IPS-NIHi7 (cell line): ENCODE results near the gene CACNA1I.
A peak's percentile ranks its signal among the peaks of the same experiment; 100 is the strongest.

Experiments used
- DNase-seq: peaks from one replicate; pipeline ENCODE4 v3.0.0; 2012; ENCODE audit warnings: mixed read lengths; ENCODE audit errors: extremely low spot score

CACNA1I gene

DNA sequence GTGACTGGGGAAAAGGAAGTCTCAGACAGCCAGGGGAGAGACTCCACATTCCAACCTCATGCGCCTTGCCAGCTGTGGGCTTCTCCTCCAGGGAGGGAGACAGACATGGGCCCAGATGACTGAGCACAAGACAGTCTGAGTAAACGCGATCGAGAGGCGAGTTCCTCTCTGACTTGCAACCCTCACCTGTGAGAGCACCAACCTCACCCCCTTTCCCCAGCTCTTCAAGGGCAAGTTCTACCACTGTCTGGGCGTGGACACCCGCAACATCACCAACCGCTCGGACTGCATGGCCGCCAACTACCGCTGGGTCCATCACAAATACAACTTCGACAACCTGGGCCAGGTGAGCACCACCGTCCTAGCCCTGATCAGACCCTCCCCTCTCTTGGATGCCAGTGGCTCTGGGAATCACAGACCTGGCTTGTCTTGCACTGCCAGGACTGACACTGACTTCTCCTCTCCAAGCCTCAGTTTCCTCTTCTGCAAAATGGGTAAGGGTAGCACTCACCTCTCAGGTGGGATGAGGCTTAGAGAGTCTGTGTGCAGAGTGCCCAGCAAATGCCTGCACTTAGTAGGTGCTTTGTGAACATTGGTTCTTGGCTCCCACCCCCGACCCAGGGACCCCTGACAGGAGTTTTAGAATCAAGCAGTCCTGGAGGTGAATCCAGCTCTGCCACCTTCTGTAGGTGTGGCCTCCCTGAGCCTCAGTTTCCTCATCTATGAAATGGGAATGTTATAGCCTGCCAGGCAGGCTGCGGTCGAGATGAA is 95.3 kb downstream of the CACNA1I start:
- no peak for DNase-seq

DNA sequence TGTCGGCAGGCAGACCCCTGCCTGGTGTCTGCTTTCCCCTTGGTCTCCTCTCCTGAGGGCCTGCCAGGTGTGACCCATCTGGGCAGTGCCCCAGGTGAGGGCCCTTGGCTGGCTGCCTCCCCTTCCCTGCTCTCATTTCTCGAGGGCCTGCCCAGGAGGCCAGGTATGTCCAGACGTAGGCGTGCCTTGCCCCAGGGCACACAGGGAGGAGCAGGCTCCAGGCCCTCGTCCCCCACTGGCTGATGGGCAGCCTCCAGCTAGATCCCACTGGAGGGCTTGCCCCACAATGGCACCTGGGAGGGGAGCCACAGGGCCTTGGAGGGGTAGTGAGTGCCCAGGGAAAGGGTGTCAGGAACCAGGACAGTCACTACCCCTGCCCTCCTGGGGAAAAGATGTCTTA is 95.9 kb downstream of the CACNA1I start:
- DNase-seq = no peak

DNA sequence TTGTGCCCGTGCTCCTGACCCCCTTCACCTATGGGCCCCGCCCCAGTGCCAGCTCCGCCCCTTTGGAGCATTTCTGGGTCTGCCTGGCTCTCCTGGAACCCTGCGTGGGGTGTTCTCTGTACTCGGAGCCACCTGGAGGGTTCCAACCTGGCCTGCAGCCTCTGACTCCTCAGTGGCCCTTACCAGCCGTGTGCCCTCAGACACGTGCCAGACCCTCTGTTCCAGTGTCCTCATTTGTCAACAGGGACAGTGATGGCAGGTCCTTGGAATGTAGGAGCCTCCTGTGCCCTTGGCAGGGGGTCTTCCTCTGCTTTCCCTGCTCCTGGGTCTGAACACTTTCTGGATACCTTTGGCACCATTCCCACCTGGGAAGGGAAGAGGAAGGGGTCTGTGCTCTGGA is 96.4 kb downstream of the CACNA1I start:
- DNase-seq = peak; percentile 24

DNA sequence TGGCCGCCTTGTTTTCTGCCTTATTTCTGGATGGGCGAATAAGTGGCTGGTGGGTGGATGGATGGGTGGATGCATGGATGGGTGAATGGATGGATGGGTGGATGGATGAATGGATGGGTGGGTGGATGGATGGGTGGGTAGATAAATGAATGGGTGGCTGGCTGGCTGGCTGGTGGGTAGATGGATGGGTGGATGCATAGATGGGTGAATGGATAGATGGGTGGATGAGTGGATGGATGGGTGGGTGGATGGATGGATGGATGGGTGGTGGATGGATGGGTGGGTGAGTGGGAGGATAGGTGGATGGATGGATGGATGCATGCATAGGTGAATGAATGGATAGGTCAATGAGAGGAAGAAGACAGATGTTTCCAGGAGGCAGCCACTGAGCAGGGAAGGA is 98.9 kb downstream of the CACNA1I start:
- DNase-seq = no peak

DNA sequence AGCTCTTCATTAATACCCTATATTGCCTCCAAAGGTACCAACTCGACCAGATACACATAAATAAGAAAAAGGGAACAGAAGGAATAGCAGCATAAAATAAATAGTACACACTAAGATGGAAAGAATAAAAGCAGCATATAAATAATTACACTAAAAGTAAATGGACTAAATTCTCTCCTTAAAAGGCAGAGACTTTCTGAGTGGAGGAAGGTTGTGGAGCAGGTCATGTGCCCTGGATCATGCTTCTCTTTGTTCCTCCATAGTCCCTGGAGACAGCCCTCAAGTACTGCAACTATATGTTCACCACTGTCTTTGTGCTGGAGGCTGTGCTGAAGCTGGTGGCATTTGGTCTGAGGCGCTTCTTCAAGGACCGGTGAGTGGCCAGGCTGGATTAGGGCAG is 101.4 kb downstream of the CACNA1I start:
- DNase-seq = no peak

DNA sequence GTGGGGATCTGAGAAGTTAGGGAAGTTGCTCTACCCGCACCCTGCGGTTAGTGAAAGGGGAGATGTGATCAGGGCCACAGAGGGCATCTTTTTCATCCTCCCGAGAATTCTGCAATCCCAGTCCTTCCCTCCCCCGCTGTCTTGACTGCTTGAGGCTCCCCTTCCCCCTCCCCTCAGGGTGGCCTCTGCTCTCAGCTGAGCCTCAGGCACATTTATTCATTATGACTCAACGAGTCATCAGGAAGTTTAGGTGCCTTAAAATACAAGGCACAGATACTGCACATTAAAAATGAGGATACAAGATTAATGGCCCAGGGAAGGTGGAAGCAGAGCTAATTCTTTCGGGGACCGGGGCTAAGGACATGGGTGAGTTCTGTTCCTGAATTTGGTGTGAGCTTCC is 104.0 kb downstream of the CACNA1I start:
- DNase-seq = no peak

DNA sequence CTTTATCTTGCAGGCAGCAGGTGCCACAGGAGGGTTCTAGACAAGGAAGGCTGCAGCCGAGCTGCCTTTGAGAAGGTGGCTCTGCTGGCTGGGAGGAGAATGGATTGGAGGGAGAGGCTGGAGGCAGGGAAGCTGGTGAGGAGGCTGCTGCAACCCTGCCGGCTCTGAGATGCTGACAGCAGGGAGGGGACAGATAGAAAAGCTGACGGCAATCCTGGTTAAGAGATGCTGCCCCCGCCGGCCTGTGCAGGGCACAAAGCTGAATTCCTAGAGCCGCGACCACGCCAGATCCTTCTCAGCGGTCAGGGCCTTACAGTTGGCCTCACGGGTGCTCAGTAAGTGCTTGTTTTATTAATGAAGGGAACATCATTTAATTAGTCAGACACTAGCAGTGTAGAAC is 105.4 kb downstream of the CACNA1I start:
- DNase-seq = no peak

DNA sequence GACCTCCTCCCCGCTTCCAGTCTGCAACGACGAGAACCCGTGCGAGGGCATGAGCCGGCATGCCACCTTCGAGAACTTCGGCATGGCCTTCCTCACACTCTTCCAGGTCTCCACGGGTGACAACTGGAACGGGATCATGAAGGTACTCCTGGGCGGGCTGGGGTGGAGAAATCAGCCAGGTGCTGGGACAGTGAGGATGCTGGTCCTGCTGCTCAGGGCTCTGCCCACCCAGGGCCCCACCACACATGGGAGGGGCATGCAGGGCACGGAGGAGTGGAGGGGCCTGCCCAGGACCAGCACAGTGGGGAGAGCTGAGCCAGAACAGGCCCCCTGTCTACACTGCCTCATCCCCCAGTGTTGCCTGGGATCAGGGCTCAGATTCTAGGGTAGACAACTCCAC is 107.4 kb downstream of the CACNA1I start:
- no peak for DNase-seq

DNA sequence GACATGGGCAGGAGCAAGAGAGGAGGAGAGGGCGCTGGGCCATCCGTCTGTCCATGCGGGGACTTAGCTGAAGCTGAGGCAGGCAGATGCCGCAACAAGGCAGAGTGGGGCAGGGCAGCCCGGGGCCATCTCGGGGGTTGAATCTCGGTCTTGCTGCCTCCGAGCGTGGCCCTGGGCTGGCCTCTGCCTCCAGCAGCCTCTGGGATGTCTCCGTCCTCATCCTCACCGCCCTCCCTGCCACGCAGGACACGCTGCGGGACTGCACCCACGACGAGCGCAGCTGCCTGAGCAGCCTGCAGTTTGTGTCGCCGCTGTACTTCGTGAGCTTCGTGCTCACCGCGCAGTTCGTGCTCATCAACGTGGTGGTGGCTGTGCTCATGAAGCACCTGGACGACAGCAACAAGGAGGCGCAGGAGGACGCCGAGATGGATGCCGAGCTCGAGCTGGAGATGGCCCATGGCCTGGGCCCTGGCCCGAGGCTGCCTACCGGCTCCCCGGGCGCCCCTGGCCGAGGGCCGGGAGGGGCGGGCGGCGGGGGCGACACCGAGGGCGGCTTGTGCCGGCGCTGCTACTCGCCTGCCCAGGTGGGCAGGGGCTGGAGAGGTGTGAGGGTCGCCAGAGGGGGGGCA is 108.4 kb downstream of the CACNA1I start:
- no peak for DNase-seq

DNA sequence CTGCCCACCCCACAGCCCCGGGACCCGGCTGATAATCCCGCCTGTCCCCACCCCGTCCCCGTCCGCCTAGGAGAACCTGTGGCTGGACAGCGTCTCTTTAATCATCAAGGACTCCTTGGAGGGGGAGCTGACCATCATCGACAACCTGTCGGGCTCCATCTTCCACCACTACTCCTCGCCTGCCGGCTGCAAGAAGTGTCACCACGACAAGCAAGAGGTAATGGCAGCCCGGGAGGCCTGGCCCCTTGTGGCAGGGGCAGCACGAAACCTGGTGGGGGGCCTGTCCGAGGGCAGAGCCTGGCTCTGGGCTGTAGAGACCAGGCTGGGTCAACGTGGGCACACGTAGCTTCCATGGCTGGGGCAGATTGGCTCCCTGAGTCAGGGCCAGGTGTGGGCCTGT is 109.1 kb downstream of the CACNA1I start:
- no peak for DNase-seq

DNA sequence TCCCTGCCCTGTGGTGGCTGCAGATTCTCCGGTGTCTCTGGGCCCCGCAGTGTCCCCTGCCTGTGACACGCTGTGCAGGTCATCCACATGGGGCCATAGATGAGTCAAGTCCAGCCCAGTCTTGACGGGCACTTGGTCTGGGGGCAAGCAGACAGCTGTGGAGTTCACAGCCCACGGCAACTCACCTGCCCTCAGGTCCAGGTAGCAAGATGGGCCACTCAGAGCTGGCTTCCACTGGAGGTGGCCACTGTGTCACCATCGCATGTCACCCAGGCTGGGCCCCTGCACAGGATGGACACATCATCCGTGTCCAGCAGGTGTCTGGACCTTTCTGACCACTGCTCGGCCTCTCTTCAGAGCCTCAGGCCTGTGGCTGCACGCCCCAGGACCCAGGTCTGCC is 109.9 kb downstream of the CACNA1I start:
- DNase-seq = no peak

DNA sequence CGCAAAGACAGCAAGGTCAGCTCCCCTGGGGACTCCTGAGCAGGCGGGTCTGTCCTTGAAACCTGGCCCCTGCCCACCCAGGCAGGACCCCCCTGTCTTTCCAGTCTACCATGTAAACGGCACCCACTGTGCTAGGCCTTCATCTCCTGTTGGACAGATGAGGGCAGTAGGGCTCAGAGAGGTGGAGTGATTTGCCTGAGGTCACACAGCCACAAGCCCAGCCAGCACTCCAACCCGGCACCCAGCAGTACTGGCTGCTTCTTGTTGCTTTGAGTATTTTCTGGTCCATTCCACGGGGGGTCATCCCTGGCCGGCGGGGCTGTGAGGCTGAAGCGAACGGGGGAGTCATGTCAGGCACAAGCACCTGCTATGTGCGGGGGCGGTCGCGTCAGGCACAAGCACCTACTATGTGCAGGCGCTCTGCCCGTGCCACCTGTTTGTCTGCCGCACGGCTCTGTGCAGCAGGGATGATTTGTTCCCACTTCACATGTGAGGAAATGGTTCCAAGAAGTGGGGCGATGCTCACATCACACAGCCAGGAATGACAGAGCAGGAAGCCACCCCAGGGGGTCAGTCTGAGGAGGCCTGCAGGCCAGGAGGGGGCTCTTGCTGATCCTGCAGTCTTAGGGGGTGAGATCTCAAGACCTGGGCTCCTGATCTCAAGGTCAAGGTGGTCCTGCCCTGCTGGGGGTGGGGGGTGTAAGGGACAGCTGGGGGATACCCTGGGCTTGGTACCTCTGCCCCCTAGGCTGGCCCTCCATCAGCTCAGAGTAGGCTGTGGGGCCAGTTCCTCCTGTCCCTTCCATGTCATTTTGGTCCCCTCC is 110.7 kb downstream of the CACNA1I start:
- no peak for DNase-seq

DNA sequence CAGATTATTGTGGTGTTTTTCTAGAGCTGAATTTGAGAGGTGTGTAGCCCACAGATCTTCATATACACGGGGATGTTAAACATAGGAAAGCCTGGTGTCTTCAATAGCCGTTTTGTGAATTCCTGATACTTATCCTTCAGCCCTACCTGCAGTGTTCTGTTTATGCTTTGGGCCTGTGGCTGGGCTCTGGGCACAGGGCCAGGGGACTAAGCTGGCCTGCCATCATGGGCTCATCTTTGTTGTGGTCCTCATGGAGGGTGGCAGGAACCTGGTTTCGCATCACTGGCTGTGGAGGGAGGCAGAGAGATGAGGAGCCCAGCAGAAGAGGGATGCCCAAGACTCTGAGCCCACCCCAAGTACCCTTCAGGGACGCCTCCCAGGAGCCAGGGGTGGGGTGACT is 112.4 kb downstream of the CACNA1I start:
- no peak for DNase-seq

DNA sequence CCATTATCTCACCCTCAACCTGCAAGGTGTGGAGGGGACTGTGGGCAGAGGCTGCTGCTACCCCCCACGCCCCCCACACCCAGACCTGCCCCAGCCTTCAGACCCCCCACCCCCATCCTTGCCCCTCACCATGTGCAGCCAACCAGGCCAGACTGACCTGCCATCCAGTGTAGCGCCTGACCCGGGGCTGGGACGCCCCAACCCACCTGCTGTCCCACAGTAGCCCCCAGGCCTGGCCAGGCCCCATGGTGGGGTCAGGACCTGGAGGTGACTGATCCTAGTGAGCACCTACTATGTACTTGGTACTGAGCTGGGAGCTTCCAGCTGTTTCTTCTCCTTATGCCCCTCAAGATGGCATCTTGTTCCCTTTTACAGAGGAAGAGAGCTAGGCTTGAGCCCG is 113.1 kb downstream of the CACNA1I start:
- DNase-seq = no peak

DNA sequence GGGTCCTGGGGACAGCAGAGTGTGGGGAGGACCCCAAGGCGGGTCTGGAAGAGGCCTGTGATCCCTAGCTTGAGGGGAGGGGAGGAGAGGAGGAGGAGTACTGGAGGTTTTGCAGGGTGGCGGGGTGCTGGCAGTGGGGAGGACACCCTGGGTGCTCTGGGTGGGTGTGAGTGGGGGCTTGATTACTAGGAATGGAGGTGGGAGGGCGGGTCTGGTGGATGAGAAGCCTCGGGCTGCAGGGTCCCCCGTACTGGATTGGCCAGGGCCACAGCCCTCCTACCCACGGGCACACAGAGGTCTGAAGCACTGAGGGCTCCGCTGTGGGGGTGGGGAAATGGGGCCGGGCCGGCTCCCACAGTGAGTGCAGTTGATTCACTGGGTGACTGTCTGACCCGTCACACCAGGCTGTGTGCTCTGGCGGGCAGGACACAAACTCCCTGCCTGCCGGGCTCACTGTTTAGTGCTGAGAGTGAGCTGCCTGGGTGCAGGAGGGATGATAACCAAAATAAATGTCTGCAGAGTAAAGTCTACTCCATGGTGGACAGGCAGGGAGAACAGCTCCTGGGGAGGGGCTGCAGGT is 114.2 kb downstream of the CACNA1I start:
- DNase-seq = no peak

DNA sequence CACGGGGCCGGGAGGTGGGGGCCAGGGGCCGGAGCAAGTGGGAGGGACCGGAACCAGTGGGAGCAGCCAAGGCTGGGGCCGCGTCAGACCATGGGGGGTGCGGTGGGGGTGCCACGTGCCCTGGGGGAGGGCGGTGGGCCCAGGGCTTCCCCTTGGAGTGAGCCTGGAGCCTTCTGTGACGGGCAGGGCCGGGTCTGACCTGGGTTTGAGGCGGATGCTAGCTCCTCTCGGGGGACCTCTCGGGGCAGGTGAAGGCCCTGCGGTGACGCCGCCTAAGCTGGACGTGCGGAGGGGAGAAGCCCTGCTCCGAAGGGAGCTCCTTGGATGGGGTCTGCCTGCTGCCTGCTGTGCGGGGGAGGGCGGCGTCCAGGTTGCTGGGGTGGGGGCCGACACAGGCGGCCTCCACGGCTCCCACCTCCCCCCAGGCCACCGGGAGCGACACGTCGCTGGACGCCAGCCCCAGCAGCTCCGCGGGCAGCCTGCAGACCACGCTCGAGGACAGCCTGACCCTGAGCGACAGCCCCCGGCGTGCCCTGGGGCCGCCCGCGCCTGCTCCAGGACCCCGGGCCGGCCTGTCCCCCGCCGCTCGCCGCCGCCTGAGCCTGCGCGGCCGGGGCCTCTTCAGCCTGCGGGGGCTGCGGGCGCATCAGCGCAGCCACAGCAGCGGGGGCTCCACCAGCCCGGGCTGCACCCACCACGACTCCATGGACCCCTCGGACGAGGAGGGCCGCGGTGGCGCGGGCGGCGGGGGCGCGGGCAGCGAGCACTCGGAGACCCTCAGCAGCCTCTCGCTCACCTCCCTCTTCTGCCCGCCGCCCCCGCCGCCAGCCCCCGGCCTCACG is 115.0 kb downstream of the CACNA1I start:
- no peak for DNase-seq

DNA sequence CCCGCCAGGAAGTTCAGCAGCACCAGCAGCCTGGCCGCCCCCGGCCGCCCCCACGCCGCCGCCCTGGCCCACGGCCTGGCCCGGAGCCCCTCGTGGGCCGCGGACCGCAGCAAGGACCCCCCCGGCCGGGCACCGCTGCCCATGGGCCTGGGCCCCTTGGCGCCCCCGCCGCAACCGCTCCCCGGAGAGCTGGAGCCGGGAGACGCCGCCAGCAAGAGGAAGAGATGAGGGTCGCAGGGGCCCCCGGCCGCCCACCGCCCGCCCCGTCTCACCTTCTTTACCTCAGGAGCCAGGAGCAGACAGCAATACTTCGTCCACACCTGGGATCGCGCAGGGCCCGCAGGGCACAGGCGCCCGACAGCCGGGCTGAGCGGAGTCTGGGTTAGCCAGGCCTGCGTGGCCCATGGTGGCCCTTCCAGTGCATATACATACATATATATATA is 115.6 kb downstream of the CACNA1I start:
- no peak for DNase-seq

DNA sequence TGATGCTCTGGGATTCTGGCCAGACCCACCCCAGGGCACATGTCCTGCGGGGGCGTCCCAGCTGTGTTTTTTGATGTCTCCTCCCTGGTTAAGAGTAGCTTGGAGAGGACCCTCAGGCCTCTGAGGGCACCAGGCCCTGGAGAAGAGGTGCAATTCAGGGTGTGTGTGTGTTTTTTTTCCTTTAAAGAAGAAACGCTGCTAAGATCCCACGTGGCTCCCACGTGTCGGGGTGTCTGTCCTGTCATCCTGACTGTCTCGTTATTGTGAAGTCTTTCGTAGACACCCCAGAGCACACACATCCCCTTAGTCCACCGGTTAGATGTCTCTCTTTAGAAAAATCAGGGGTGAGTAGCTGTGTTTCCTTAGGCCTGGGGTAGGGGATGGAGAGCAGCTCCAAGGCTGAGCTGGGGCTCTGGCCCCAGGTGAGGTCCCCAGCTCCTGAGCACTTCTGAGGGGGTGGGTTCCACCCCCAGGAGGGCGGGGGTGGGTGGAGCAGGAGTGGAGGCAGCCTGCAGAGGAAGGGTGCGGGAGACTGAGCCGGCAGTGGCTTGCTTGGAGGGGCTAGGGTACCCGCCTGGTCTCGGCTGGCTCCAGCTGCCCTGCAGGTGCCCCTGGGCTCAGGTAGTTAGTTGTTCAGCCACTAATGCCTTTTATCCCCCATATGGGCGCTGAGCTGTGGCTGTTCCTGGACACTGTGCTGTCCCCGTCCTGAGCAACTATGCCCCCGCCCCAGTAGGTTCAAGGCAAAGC is 116.4 kb downstream of the CACNA1I start:
- DNase-seq = no peak

DNA sequence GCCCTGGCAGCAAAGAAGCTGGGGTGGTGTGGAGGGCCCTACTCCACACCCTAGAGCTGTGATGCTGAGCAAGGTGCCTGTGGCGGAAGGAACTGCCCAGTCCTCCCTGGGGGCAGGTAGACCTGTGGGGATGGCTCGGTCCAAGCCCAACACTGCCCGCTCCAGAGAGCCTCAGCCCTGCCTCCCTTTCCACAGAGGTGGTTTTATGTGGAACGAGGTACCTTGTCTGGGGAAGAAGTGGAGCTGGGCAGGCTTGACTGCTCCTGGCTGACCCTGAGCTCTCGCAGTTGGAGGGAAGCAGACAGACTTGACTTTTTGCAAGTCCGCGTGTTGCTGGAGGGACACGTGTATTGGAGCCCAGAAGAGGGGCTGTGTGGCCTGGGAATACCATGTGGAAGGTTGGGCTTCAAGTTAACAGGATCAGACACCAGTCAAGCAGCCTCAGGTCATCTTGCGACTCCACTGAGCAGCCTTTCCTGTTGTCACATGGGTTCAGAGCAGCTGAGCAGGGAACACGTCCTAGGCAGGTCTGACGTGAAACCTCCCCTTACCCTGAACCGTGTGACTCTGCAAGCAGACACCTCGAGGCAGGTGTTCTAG is 117.7 kb downstream of the CACNA1I start:
- DNase-seq = no peak

DNA sequence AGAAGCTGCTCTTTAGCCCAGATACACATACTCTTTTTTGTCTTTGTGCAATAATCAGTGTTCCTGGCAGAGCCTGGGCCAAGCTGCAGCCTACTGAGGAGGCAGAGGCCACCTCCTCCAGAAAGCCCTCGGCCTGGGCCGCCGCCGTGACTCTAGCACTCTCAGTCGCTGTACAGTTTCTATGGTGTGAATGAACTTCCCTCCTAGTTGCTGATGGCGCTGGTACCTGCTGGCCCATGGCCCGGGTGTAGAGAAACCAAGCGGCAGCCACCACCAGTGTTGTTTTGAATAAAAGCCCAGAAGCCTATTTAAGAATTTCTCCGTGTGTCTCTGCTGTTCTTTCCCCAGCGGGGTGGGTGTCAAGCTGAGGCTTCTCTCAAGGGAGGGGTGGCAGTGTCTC is 118.9 kb downstream of the CACNA1I start:
- DNase-seq = no peak
